Skeletal muscle tissue (tissue), 4 donors: ENCODE measurements around the gene ZBTB40. TPM values are rescaled to one million over a fixed set of nuclear protein-coding genes. Genes with fewer than 3 reads are reported as not detected.

Source experiments
- H3K27ac ChIP-seq: one replicate; pipeline ENCODE4 v1.7.0; 2013; ENCODE audit warnings: mild to moderate bottlenecking, low read depth, low read length, inconsistent platforms
- H3K27me3 ChIP-seq, 3 donors: one replicate each; pipeline ENCODE4 v1.7.0; 2013; ENCODE audit warnings: low read length in 3 of 3; ENCODE audit not compliant: control insufficient read depth in 3 of 3, insufficient read depth in 3 of 3
- H3K36me3 ChIP-seq, 3 donors: one replicate each; pipeline ENCODE4 v1.7.0; 2013; ENCODE audit warnings: low read length in 3 of 3; ENCODE audit not compliant: control insufficient read depth in 3 of 3, insufficient read depth in 3 of 3
- H3K4me1 ChIP-seq, 3 donors: one replicate each; pipeline ENCODE4 v1.7.0; 2013; ENCODE audit warnings: low read length in 3 of 3, mild to moderate bottlenecking in 3 of 3; ENCODE audit not compliant: control insufficient read depth in 3 of 3, insufficient read depth in 3 of 3
- H3K4me3 ChIP-seq, 3 donors: one replicate each; pipeline ENCODE4 v1.7.0; 2013; ENCODE audit warnings: low read length in 3 of 3
- H3K9ac ChIP-seq, 3 donors: one replicate each; pipeline ENCODE4 v1.7.0; 2013; ENCODE audit warnings: low read length in 3 of 3, mild to moderate bottlenecking in 3 of 3, moderate library complexity in 2 of 3, low read depth in 1 of 3
- H3K9me3 ChIP-seq, 3 donors: one replicate each; pipeline ENCODE4 v1.7.0; 2013; ENCODE audit warnings: low read length in 3 of 3; ENCODE audit not compliant: control insufficient read depth in 3 of 3
- total RNA-seq: library from RNA; depleted of rRNA; stranded (reverse); fragments of >200 nt; gene quantifications from one replicate; pipeline ENCODE4 v1.2.3, GENCODE V29; 2014
- donor health status: Osteomylitis.

Gene ZBTB40
- total RNA-seq, 1 donor from 2014 or later, result 9.4 TPM

DNA sequence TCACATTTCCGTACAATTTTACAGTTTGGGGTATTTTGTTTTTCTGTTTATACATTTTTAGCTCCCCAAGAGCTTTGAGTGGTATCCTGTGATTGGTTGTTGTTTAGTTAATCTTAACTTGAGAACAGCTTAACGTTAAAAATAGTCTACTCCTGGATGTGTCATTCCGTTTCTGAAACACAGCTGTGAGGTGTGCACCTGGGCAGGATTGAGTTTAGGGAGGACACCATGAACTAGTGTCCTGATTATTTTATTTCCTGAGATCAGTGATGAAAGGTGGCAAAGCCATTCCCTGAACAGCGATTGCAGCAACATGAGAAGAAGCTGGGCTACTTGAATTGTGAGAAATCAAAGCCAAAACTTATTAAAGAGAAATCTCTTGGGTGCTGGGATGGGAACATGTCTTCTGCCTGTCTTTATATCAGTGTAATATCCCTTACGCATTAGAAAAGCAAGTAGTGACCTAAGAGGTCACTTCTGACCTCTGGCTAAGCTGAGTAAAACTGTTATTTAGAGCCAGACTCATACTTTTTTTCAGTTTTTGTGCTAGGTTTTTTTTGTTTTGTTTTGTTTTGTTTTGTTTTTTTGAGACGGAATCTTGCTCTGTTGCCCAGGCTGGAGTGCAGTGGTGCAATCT, 43.4 kb downstream of the ZBTB40 start:
- Histone ChIP-seq H3K4me1 (peaks cover 15 to 20% (median 19%) of the 10 kb centered on the region in 3 donors), H3K36me3 (peaks cover 0 to 6% (median 0%) of the 10 kb centered on the region in 3 donors), H3K9me3 (no peaks in the 10 kb centered on the region), H3K4me3 (no peak overlapping the region), H3K9ac (no peak overlapping the region), H3K27me3 (no peaks in the 10 kb centered on the region), H3K27ac (no peak overlapping the region)

DNA sequence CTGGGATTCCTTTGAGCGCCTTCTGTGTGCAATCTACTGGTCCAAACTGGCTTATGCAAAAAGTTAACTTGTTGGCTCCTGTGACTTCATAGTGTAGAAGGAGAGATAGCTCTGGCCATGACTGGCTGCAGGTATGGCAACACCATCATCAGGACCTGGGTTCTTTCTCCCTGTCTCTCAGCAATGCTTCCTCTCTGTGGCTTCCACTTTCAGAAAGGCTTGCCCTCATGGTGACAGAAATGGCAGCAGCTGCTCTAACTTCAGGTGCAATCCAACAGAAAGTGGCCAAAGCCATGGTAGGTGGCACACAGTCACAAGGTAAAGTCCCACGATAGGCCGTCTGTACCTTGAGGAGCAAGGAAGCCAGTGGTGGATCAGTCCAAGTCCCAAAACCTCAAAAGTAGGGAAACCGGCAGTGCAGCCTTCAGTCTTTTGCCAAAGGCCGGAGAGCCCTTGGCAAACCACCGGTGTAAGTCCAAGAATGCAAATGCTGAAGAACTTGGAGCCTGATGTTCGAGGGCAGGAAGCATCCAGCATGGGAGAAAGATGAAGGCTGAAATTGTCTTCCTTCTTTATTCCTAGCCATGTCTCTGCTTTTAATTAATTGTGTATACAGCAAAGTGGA, 45.0 kb downstream of the ZBTB40 start:
- Histone ChIP-seq H3K27ac (no peak overlapping the region), H3K4me1 (peaks cover 20 to 26% (median 22%) of the 10 kb centered on the region in 3 donors), H3K4me3 (no peak overlapping the region), H3K27me3 (no peaks in the 10 kb centered on the region), H3K9ac (no peak overlapping the region), H3K9me3 (no peaks in the 10 kb centered on the region), H3K36me3 (peaks cover 0 to 6% (median 0%) of the 10 kb centered on the region in 3 donors)

GRCh38 chr1:22498463-22498862, 46.8 kb downstream of the ZBTB40 start:
- peaks cover 12 to 20% (median 12%) of the 10 kb centered on the region in 3 donors for H3K4me1 ChIP-seq

GRCh38 chr1:22500058-22500457, 48.4 kb downstream of the ZBTB40 start:
- H3K4me3 ChIP-seq, result no peak overlapping the region
- no peaks in the 10 kb centered on the region for H3K9me3 ChIP-seq
- H3K9ac ChIP-seq, result no peak overlapping the region
- no peaks in the 10 kb centered on the region for H3K27me3 ChIP-seq
- no peak overlapping the region for H3K27ac ChIP-seq
- H3K36me3 ChIP-seq, result peaks cover 0 to 10% (median 8%) of the 10 kb centered on the region in 3 donors
- peaks cover 12 to 25% (median 15%) of the 10 kb centered on the region in 3 donors for H3K4me1 ChIP-seq

More at GRCh38 chr1:22498463-22498862, 46.8 kb downstream of the ZBTB40 start:
- H3K4me3 ChIP-seq, result no peak overlapping the region
- H3K9me3 ChIP-seq, result no peaks in the 10 kb centered on the region
- peaks cover 0 to 10% (median 8%) of the 10 kb centered on the region in 3 donors for H3K36me3 ChIP-seq
- no peak overlapping the region for H3K9ac ChIP-seq
- H3K27me3 ChIP-seq, result no peaks in the 10 kb centered on the region
- no peak overlapping the region for H3K27ac ChIP-seq

GRCh38 chr1:22500471-22500870, 48.8 kb downstream of the ZBTB40 start:
- Histone ChIP-seq H3K4me3 (no peak overlapping the region), H3K9ac (no peak overlapping the region), H3K27ac (no peak overlapping the region), H3K36me3 (peaks cover 0 to 10% (median 8%) of the 10 kb centered on the region in 3 donors), H3K27me3 (no peaks in the 10 kb centered on the region), H3K4me1 (peaks cover 12 to 25% (median 15%) of the 10 kb centered on the region in 3 donors), H3K9me3 (no peaks in the 10 kb centered on the region)

- Histone ChIP-seq H3K27me3 (no peaks in the 10 kb centered on the region), H3K27ac (no peak overlapping the region), H3K4me3 (no peak overlapping the region), H3K9ac (no peak overlapping the region), H3K36me3 (peaks cover 11 to 23% (median 19%) of the 10 kb centered on the region in 3 donors), H3K4me1 (peaks cover 12 to 25% (median 15%) of the 10 kb centered on the region in 3 donors), H3K9me3 (no peaks in the 10 kb centered on the region)
Observed at GRCh38 chr1:22502202-22502601, 50.6 kb downstream of the ZBTB40 start.

GRCh38 chr1:22503721-22504410, 52.2 kb downstream of the ZBTB40 start:
- Histone ChIP-seq H3K27me3 (no peaks in the 10 kb centered on the region), H3K27ac (no peak overlapping the region), H3K4me3 (no peak overlapping the region), H3K36me3 (peaks cover 19 to 37% (median 33%) of the 10 kb centered on the region in 3 donors), H3K4me1 (peaks cover 15 to 21% (median 15%) of the 10 kb centered on the region in 3 donors), H3K9me3 (no peaks in the 10 kb centered on the region), H3K9ac (no peak overlapping the region)

DNA sequence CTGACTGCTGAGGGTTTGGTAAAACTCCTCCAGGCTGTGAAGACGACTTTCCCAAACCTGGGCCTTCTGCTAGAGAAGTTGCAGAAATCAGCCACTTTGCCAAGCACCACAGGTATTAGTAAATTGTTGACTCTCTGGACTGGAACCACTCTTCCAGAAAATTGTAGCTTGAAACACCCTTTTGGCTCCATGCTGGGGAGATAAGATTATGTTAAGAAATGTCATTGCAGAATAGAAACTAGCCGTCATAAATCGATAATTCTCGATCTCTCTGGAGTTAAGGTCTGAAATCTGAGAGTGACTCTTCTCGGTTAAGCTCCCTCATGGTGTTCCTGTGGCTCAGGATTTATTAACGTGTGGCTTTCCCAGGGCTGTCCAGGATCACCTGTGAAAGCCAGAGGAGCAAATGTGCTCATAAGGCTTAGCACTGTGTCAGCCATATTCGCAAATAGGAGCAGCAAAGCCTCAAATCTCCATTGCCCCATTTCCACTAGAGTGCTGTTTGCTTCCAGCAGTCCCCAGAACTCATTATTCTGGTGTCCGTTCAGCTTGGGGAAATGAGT, 54.6 kb downstream of the ZBTB40 start:
- H3K27me3 ChIP-seq, result no peaks in the 10 kb centered on the region
- H3K9me3 ChIP-seq, result no peaks in the 10 kb centered on the region
- no peak overlapping the region for H3K27ac ChIP-seq
- H3K36me3 ChIP-seq, result peaks cover 26 to 53% (median 47%) of the 10 kb centered on the region in 3 donors
- no peak overlapping the region for H3K9ac ChIP-seq
- H3K4me3 ChIP-seq, result no peak overlapping the region
- peaks cover 4 to 9% (median 7%) of the 10 kb centered on the region in 3 donors for H3K4me1 ChIP-seq

DNA sequence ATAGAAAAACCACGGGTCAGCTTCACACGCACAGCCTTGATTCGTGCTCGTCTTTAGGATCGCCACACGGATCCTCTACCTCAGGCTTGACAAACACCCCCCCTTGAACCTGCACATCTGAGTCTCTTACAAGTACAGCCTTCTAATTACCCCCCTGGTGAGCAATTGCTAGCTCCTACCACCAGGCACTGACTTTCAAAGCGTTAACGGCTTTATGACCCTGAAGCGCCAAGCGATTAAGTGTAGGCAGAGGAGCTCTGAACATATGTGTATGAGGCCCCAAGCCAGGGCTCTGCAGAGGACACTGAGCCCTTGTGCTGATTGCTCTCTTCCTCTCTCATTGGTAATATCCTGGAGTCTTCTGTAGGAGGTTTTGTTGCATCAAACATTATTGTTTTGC, 55.9 kb downstream of the ZBTB40 start:
- peaks cover 4 to 7% (median 6%) of the 10 kb centered on the region in 3 donors for H3K4me1 ChIP-seq
- no peaks in the 10 kb centered on the region for H3K27me3 ChIP-seq
- H3K36me3 ChIP-seq, result peaks cover 38 to 59% (median 57%) of the 10 kb centered on the region in 3 donors
- no peaks in the 10 kb centered on the region for H3K9me3 ChIP-seq
- H3K27ac ChIP-seq, result no peak overlapping the region
- H3K4me3 ChIP-seq, result no peak overlapping the region
- H3K9ac ChIP-seq, result no peak overlapping the region
